Osteocyte (in vitro differentiated cells): ENCODE results near the gene MAP3K4. TPM values are rescaled to one million over a fixed set of nuclear protein-coding genes. Genes with fewer than 3 reads are reported as not detected.

Experiments
- DNase-seq: peaks from one replicate; pipeline ENCODE4 v3.0.0; 2021; ENCODE audit warnings: mixed read lengths; ENCODE audit not compliant: unreplicated experiment; ENCODE audit errors: extremely low spot score
- H3K27ac Mint-ChIP-seq: one replicate; pipeline ENCODE4 v1.8.0; 2021; ENCODE audit warnings: mild to moderate bottlenecking, mixed read lengths; ENCODE audit not compliant: unreplicated experiment
- H3K27me3 Mint-ChIP-seq: one replicate; pipeline ENCODE4 v1.8.0; 2021; ENCODE audit warnings: mixed read lengths; ENCODE audit not compliant: unreplicated experiment
- H3K36me3 Mint-ChIP-seq: one replicate; pipeline ENCODE4 v1.8.0; 2021; ENCODE audit warnings: mixed read lengths; ENCODE audit not compliant: unreplicated experiment
- H3K4me1 Mint-ChIP-seq: one replicate; pipeline ENCODE4 v1.8.0; 2021; ENCODE audit warnings: mixed read lengths; ENCODE audit not compliant: unreplicated experiment
- H3K4me3 Mint-ChIP-seq: one replicate; pipeline ENCODE4 v1.8.0; 2021; ENCODE audit warnings: mild to moderate bottlenecking, moderate library complexity, mixed read lengths; ENCODE audit not compliant: unreplicated experiment
- H3K9me3 Mint-ChIP-seq: one replicate; pipeline ENCODE4 v1.8.0; 2021; ENCODE audit warnings: mixed read lengths; ENCODE audit not compliant: unreplicated experiment
- total RNA-seq: library from RNA; stranded (reverse); gene quantifications from 2 replicates; pipeline ENCODE4 v1.2.1, GENCODE V29; 2021
- TF ChIP-seq, protein P1 (sequence below): fragments of 200-600 bp; sonication (generic); IDR thresholded peaks from 2 replicates; pipeline ENCODE4 v1.5.0; 2021; ENCODE audit warnings: antibody characterized with exemption, mild to moderate bottlenecking, moderate library complexity

The MAP3K4 gene
- total RNA-seq, 1 donor from 2014 or later: 20.7 TPM

DNA sequence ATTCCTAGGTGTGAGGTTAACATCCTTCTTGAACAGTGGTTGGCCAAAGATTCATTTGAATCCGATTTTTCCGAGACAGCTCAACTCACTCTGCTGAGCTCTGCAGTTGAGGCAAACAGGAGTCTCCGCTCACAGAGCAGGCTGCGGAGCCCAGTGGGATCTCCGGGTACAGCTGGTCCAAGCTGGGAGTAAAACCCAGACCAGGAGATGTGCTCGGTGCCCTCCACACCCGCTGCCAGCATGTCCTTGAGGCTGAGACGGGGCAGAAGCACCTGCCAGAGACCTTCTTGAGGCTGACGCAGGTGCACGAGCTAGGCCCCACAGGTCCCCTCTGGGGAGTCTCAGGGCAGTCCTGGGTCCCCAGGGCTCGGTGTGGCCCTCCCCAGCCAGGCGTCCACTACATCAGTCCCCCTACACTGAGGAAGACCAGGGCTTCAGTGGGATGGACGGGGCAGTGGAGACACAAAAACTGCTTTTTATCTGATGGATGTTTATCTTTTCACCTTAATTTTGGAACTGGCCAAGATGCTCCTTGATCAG, 163.3 kb downstream of the MAP3K4 start:
- H3K36me3 Mint-ChIP-seq: peaks cover 8% of the 10 kb centered on the region
- H3K4me1 Mint-ChIP-seq: no peaks in the 10 kb centered on the region
- peaks cover 13% of the 10 kb centered on the region for H3K9me3 Mint-ChIP-seq
- H3K4me3 Mint-ChIP-seq: no peak overlapping the region
- DNase-seq: no peak
- no peak overlapping the region for H3K27ac Mint-ChIP-seq
- TF ChIP-seq, protein P1, sequence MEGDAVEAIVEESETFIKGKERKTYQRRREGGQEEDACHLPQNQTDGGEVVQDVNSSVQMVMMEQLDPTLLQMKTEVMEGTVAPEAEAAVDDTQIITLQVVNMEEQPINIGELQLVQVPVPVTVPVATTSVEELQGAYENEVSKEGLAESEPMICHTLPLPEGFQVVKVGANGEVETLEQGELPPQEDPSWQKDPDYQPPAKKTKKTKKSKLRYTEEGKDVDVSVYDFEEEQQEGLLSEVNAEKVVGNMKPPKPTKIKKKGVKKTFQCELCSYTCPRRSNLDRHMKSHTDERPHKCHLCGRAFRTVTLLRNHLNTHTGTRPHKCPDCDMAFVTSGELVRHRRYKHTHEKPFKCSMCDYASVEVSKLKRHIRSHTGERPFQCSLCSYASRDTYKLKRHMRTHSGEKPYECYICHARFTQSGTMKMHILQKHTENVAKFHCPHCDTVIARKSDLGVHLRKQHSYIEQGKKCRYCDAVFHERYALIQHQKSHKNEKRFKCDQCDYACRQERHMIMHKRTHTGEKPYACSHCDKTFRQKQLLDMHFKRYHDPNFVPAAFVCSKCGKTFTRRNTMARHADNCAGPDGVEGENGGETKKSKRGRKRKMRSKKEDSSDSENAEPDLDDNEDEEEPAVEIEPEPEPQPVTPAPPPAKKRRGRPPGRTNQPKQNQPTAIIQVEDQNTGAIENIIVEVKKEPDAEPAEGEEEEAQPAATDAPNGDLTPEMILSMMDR: no peak
- no peaks in the 10 kb centered on the region for H3K27me3 Mint-ChIP-seq

DNA sequence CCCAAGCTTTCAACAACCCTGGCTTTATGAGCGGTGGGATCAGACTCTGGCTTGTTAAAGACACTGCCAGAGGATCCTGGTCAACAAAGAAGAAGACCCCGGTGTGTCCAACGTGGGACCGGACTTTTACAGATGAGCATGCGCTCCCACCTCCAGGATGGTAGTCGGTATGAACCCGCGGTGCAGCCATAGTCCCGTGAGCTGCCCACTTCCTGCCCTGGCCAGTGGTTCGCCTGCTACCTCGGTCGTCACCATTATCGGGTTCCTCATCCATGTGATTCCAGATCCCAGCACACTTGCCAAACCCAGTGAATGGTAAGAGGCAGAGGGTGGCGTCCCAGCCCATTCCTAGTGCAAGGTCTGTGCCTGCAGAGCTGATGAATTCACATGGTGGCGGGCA, 169.6 kb downstream of the MAP3K4 start:
- Mint-ChIP-seq H3K4me1 (peaks cover 19% of the 10 kb centered on the region), H3K27ac (no peak overlapping the region), H3K36me3 (peaks cover 16% of the 10 kb centered on the region), H3K27me3 (no peaks in the 10 kb centered on the region), H3K9me3 (peaks cover 13% of the 10 kb centered on the region), H3K4me3 (no peak overlapping the region)
- TF ChIP-seq, protein P1: no peak
- no peak for DNase-seq

DNA sequence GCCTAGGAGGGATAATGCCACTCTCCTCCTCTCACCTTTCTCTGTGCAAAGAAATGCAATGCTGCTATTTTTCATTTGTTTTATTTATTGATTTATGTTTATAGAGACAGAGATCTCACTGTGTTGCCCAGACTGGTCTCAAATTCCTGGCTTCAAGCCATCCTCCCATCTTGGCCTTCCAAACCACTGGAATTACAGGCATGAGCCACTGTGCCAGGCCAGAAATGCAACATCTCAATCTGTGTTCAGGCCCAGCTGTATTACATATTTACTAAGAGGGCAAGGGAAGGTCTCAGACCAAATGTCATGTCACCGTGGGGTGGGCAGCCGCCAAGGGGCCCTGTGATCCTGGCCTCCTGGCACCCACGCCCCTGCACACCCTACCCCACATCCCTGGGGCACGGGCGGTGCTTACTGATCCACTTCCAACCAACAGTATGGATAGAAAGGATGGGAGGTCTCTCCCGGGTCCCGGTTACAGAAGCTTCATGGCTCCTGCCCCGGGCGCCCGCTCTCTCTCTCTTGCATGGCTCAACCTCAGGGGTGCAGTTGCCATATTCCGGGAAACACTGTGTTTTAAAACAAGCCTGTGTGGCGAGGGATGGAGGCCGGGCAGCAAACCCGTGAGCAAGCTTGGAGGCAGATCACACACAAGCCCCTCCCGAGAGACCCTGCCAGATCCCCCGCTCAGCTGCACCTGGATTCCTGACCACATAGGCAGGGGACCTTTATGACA, 170.5 kb downstream of the MAP3K4 start:
- DNase-seq: no peak
- TF ChIP-seq, protein P1: no peak
- Mint-ChIP-seq H3K36me3 (peaks cover 14% of the 10 kb centered on the region), H3K4me1 (peaks cover 19% of the 10 kb centered on the region), H3K4me3 (no peak overlapping the region), H3K9me3 (peaks cover 9% of the 10 kb centered on the region), H3K27me3 (no peaks in the 10 kb centered on the region), H3K27ac (no peak overlapping the region)

DNA sequence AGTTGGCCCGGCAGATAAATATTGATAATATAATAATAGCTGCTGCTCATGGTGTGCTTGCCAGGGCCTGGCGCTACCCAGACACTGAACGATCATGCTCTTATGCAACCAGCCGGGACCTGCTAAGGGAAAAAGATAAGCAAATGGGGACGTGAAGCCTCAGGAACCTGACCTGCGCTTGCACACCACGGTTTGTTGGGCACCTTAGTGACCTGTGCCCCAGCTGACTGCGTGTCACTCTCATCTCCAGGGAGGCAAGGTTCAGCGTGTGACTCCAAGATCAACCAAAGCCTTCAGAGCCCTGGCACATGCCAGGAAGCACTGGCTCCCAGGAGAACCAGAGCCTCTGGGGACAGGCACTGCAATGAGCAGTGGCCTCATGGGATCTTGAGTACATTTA, 171.2 kb downstream of the MAP3K4 start:
- peaks cover 20% of the 10 kb centered on the region for H3K4me1 Mint-ChIP-seq
- H3K36me3 Mint-ChIP-seq: peaks cover 13% of the 10 kb centered on the region
- TF ChIP-seq, protein P1: no peak
- no peak overlapping the region for H3K4me3 Mint-ChIP-seq
- peaks cover 6% of the 10 kb centered on the region for H3K9me3 Mint-ChIP-seq
- H3K27me3 Mint-ChIP-seq: no peaks in the 10 kb centered on the region
- no peak overlapping the region for H3K27ac Mint-ChIP-seq
- no peak for DNase-seq

DNA sequence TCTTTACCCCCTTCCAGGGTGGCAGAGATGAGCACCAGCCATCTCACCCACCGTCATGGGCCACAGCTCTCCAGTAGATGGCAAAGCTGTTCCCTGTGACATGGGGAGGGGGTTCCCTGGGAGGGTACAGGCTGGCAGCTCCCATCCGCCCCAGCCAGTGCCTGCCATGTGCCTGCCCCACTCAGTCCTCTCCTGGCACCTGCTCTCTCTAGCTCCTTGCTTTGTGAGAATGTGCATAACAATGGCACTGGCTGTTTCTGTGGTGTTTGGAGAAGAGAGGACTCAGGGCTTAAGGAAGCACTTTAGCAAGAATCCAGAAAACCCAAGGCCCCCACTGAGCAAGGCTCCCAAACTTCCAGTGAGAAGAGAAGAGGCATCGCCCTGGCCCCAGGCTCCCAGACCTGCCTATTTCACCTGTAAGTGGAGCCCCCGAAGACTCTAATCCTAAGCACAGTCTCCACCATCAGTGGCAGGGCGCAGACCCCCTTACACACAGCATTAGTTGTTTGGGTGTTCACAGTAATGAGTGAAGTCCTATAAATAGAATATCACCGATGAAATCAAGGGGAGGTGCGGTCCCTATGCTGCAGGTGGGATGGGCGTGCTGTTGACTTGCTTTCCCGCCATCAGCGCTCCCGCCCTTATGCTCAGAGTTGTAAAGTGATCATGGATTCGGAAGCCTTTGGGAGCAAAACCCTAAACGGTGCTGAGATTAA, 172.1 kb downstream of the MAP3K4 start:
- no peaks in the 10 kb centered on the region for H3K27me3 Mint-ChIP-seq
- H3K27ac Mint-ChIP-seq: no peak overlapping the region
- no peak for DNase-seq
- H3K36me3 Mint-ChIP-seq: peaks cover 12% of the 10 kb centered on the region
- no peak overlapping the region for H3K4me3 Mint-ChIP-seq
- peaks cover 29% of the 10 kb centered on the region for H3K4me1 Mint-ChIP-seq
- no peaks in the 10 kb centered on the region for H3K9me3 Mint-ChIP-seq
- TF ChIP-seq, protein P1: no peak
